ENCODE data around the gene DPYSL4. TPM values are rescaled to one million over a fixed set of nuclear protein-coding genes. Genes with fewer than 3 reads are reported as not detected.

DPYSL4 gene
- total RNA-seq, 2 donors from 2014 or later, result 14.3 to 23.5 TPM

GRCh38 chr10:132187430-132188138, 836 bp downstream of the DPYSL4 start:
- no peaks in the 10 kb centered on the region for H3K4me1 Mint-ChIP-seq
- peak; percentile 19 for ATAC-seq (replicated peaks)
- no peak overlapping the region for H3K27ac Mint-ChIP-seq
- H3K9me3 Mint-ChIP-seq, result no peaks in the 10 kb centered on the region
- H3K4me3 Mint-ChIP-seq, result peak overlapping the region; percentile 52
- H3K36me3 Mint-ChIP-seq (ENCODE audit: low read depth), result peaks cover 15% of the 10 kb centered on the region
- peaks cover 29% of the 10 kb centered on the region for H3K27me3 Mint-ChIP-seq

- H3K4me1 Mint-ChIP-seq, result no peaks in the 10 kb centered on the region
- H3K9me3 Mint-ChIP-seq, result no peaks in the 10 kb centered on the region
- ATAC-seq (replicated peaks), result no peak
- H3K36me3 Mint-ChIP-seq (ENCODE audit: low read depth), result peaks cover 15% of the 10 kb centered on the region
- H3K27me3 Mint-ChIP-seq, result peaks cover 26% of the 10 kb centered on the region
- H3K27ac Mint-ChIP-seq, result no peak overlapping the region
- H3K4me3 Mint-ChIP-seq, result peak overlapping the region; percentile 52
Measured at GRCh38 chr10:132188331-132188730, 1.6 kb downstream of the DPYSL4 start.

GRCh38 chr10:132189016-132189415, 2.3 kb downstream of the DPYSL4 start:
- Mint-ChIP-seq H3K27me3 (peaks cover 20% of the 10 kb centered on the region), H3K36me3 (ENCODE audit: low read depth) (peaks cover 15% of the 10 kb centered on the region), H3K4me3 (peak overlapping the region; percentile 52), H3K4me1 (no peaks in the 10 kb centered on the region), H3K9me3 (no peaks in the 10 kb centered on the region), H3K27ac (no peak overlapping the region)
- ATAC-seq (replicated peaks), result no peak

GRCh38 chr10:132189810-132190422, 3.2 kb downstream of the DPYSL4 start:
- peaks cover 15% of the 10 kb centered on the region for H3K36me3 Mint-ChIP-seq (ENCODE audit: low read depth)
- no peak for ATAC-seq (replicated peaks)
- no peak overlapping the region for H3K27ac Mint-ChIP-seq
- H3K4me3 Mint-ChIP-seq, result no peak overlapping the region
- peaks cover 18% of the 10 kb centered on the region for H3K27me3 Mint-ChIP-seq
- no peaks in the 10 kb centered on the region for H3K9me3 Mint-ChIP-seq
- H3K4me1 Mint-ChIP-seq, result no peaks in the 10 kb centered on the region

- H3K4me1 Mint-ChIP-seq, result no peaks in the 10 kb centered on the region
- H3K27me3 Mint-ChIP-seq, result peaks cover 18% of the 10 kb centered on the region
- H3K36me3 Mint-ChIP-seq (ENCODE audit: low read depth), result peaks cover 15% of the 10 kb centered on the region
- no peak for ATAC-seq (replicated peaks)
- H3K4me3 Mint-ChIP-seq, result no peak overlapping the region
- no peak overlapping the region for H3K27ac Mint-ChIP-seq
- no peaks in the 10 kb centered on the region for H3K9me3 Mint-ChIP-seq
Measured at GRCh38 chr10:132192076-132192975, 5.6 kb downstream of the DPYSL4 start.

DNA sequence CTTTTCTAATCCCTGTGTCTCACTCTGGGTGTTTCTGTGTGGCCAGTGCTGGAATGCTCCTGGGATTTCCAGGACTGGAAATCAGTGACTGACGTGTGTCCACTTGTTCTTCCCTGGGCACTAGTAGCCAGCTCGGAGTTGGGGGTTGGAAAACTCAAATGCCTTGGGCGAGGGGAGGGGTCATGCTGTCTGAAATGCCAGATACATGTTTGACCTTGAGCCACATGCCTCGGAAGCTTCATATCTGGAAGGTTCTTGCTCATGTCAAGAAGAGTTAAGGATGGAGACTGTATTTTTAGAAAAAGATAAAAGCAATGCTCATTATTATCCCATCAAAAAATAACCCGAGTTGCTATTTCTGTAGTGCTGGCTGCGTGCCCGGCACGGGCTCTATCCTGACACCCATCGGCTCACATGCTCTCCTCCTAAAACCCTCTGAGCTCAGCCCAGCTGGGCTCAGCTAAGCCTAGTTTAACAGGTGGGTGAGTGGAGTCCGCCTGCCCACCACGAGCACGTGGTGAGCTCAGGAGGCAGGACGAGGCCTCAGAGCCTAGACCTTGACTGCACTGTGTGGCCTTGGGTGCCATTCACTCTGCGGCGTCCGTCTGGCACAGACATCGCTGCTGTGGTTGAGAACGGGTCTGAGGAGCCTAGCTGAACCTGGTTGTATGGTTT, 6.4 kb downstream of the DPYSL4 start:
- ATAC-seq (replicated peaks), result no peak
- Mint-ChIP-seq H3K4me1 (no peaks in the 10 kb centered on the region), H3K4me3 (no peak overlapping the region), H3K27ac (no peak overlapping the region), H3K36me3 (ENCODE audit: low read depth) (peaks cover 15% of the 10 kb centered on the region), H3K9me3 (no peaks in the 10 kb centered on the region), H3K27me3 (peaks cover 14% of the 10 kb centered on the region)

GRCh38 chr10:132193907-132194552, 7.3 kb downstream of the DPYSL4 start:
- Mint-ChIP-seq H3K27ac (no peak overlapping the region), H3K9me3 (no peaks in the 10 kb centered on the region), H3K36me3 (ENCODE audit: low read depth) (peaks cover 15% of the 10 kb centered on the region), H3K4me3 (no peak overlapping the region), H3K27me3 (peaks cover 6% of the 10 kb centered on the region), H3K4me1 (no peaks in the 10 kb centered on the region)
- peak; percentile 32 for ATAC-seq (replicated peaks)

DNA sequence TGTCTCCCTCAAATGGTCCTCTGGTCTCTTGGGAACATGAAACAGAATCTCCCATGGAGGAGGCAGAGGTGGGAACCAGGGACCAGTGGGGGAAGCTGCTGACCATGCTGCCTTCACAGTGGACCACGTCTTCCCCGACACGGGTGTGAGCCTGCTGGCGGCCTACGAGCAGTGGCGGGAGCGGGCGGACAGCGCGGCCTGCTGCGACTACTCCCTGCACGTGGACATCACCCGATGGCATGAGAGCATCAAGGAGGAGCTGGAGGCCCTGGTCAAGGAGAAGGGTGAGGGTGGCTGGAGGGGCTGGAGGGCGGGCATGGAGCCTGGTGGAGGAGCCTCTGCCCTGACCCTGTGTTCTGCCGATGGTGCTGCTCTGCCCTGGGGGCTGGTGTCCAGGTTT, 8.0 kb downstream of the DPYSL4 start:
- Mint-ChIP-seq H3K27me3 (peaks cover under 1% of the 10 kb centered on the region), H3K4me1 (no peaks in the 10 kb centered on the region), H3K4me3 (no peak overlapping the region), H3K9me3 (no peaks in the 10 kb centered on the region), H3K36me3 (ENCODE audit: low read depth) (peaks cover 12% of the 10 kb centered on the region), H3K27ac (no peak overlapping the region)
- no peak for ATAC-seq (replicated peaks)

- ATAC-seq (replicated peaks), result no peak
Measured at GRCh38 chr10:132195366-132196075, 8.8 kb downstream of the DPYSL4 start.

DNA sequence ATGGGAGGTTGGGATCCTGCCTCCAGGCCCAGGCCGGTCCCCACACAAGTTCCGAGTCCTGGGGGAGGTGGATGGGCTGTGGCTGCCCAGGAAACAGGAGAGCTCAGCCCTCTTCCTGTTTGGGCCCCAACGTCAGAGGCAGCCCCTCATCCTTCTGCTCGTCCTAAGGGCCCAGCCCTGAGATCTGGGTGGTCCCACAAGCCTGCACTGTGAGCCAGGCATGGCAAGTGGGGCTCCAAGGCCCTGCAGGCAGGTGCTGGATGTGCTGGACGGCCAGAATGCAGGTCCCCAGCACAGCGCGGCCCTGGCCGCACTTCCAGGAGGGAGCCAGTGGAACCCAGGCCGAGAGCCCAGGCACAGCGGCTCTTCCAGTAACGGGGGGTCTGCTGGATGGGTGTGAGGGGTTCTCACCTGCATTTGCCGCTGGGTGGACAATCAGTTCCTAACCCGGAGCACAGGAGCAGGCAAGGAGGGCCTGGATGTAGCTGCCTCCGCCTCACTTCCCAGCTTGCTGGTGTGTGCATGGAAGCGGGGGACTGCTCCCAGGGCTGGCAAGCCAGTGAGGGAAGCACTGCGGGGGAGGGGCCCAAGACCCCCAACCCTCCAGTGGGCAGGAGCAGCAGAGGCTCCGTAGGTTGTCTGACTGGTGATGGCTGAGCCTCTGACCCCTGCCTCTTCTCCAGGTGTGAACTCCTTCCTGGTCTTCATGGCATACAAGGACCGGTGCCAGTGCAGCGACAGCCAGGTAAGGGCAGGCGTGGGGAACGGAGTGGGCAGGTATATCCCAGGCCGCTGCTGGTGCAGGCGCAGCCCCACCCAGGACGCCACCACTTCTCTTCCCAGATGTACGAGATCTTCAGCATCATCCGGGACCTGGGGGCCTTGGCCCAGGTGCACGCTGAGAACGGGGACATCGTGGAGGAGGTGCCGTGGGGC, 9.7 kb downstream of the DPYSL4 start:
- Mint-ChIP-seq H3K4me1 (no peaks in the 10 kb centered on the region), H3K27ac (no peak overlapping the region), H3K4me3 (no peak overlapping the region), H3K9me3 (no peaks in the 10 kb centered on the region), H3K36me3 (ENCODE audit: low read depth) (no peaks in the 10 kb centered on the region), H3K27me3 (no peaks in the 10 kb centered on the region)
- no peak for ATAC-seq (replicated peaks)

More at GRCh38 chr10:132195366-132196075, 8.8 kb downstream of the DPYSL4 start:
- Mint-ChIP-seq H3K27me3 (no peaks in the 10 kb centered on the region), H3K36me3 (ENCODE audit: low read depth) (peaks cover 4% of the 10 kb centered on the region), H3K4me1 (no peaks in the 10 kb centered on the region), H3K4me3 (no peak overlapping the region), H3K9me3 (no peaks in the 10 kb centered on the region), H3K27ac (no peak overlapping the region)

DNA sequence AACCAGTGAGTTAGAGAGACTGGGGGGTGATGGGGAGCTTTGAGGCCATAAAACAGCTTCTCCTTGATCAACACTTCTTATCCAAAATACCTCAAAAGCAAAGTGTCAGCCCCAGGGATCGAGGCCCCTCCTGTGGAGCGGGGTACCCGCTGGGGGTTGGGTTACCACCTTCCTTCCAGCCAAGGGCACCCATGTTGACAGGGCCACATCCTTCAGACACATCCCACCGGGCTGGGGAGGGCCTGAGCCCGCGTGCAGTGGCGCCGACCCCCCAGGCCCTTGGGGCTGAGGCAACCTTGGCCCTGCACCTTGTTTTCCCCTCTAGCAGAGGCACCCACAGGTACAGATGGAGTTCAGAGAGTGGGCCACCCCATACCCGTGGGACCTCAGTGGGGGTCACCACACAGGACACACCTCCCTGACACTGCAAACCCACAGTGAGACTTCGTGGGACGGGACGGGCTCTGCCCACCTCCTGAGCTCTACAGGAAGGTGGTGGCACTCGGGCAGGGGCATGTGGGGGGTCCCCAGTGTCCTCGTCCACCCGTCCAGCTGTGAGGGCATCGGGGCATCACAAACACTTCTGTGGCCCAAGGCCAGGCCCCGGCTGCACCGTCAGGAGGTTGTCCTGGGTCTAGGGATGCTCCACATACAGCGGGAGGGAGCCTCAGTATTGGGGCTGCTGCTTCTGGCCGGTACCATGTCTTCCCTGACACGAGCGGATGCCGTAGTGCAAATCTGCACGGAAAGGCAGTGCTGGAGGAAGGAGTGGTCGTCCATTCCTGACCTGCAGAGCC, 10.7 kb downstream of the DPYSL4 start:
- no peak for ATAC-seq (replicated peaks)
- Mint-ChIP-seq H3K36me3 (ENCODE audit: low read depth) (no peaks in the 10 kb centered on the region), H3K27ac (no peak overlapping the region), H3K4me1 (no peaks in the 10 kb centered on the region), H3K4me3 (no peak overlapping the region), H3K9me3 (no peaks in the 10 kb centered on the region), H3K27me3 (no peaks in the 10 kb centered on the region)

GRCh38 chr10:132198068-132198370, 11.3 kb downstream of the DPYSL4 start:
- H3K27me3 Mint-ChIP-seq, result no peaks in the 10 kb centered on the region
- H3K4me3 Mint-ChIP-seq, result no peak overlapping the region
- no peak overlapping the region for H3K27ac Mint-ChIP-seq
- H3K36me3 Mint-ChIP-seq (ENCODE audit: low read depth), result no peaks in the 10 kb centered on the region
- no peak for ATAC-seq (replicated peaks)
- no peaks in the 10 kb centered on the region for H3K9me3 Mint-ChIP-seq
- H3K4me1 Mint-ChIP-seq, result no peaks in the 10 kb centered on the region

Measured in activated T-helper 17 cell treated with anti-CD3 and anti-CD28 coated beads, Interleukin-2, amount 50 U/mL, for 72 hours (primary cell).